ENCODE data around the gene SIRT5. TPM values are rescaled to one million over a fixed set of nuclear protein-coding genes. Genes with fewer than 3 reads are reported as not detected.

SIRT5 gene
- total RNA-seq, 1 experiment from 2014 or later = 13.8 TPM

- no peak for ATAC-seq
- no peaks in the 10 kb centered on the region for H3K79me2 ChIP-seq (ENCODE audit: insufficient read depth, low read length)
- no peaks in the 10 kb centered on the region for H3K9me2 ChIP-seq (ENCODE audit: insufficient read depth)
- H2AFZ ChIP-seq (ENCODE audit: low read depth, low read length, poor library complexity, severe bottlenecking) = no peak overlapping the region
- DNase-seq (ENCODE audit: low read depth, low spot score) = no peak
- BruUV-seq (replicated peaks) = no TSS peak
- H3K4me2 ChIP-seq (ENCODE audit: low read length) = no peak overlapping the region
- H3K27me3 ChIP-seq (ENCODE audit: insufficient read depth, low read length) = no peaks in the 10 kb centered on the region
- RAD21 ChIA-PET (ENCODE audit: low non-redundant PET in 1 of 2, low total read pairs in 2 of 2, uncharacterized antibody in 2 of 2, unreplicated experiment in 2 of 2) = no interaction called here
- TF ChIP-seq CEBPB (IDR thresholded peaks at IDR 0.05; ENCODE audit: low read depth) (no peak), EZH2 (IDR thresholded peaks at IDR 0.05) (no peak), CTCF (IDR thresholded peaks at IDR 0.05 in 2 of 3, conservative IDR thresholded peaks at IDR 0.05 in 1 of 3; ENCODE audit: borderline replicate concordance in 1 of 3, insufficient read depth in 1 of 3, low read depth in 2 of 3, low read length in 2 of 3) (no peak), TCF7L2 (IDR thresholded peaks at IDR 0.05; ENCODE audit: borderline replicate concordance, extremely low read depth, insufficient read depth, insufficient read length) (no peak)
- intact Hi-C loops (cut with micrococcal nuclease) = no loop called here
- POLR2A ChIA-PET = no interaction called here
- no peak overlapping the region for H3K27ac ChIP-seq (ENCODE audit: low read depth, low read length)
- H3K36me3 ChIP-seq (ENCODE audit: control insufficient read depth in 1 of 2, insufficient read depth in 2 of 2, low read length in 2 of 2) = no peaks in the 10 kb centered on the region; a peak in 1 of 4 replicates
- no peaks in the 10 kb centered on the region for H4K20me1 ChIP-seq (ENCODE audit: insufficient read depth)
- no peaks in the 10 kb centered on the region for H3K9me3 ChIP-seq (ENCODE audit: control insufficient read depth in 1 of 2, insufficient read depth in 1 of 2, low read depth in 1 of 2, low read length in 2 of 2)
- H3K4me3 ChIP-seq (replicated peaks in 1 of 2; ENCODE audit: low read depth in 1 of 2, low read length in 2 of 2) = no peak overlapping the region
- no peaks in the 10 kb centered on the region for H3K4me1 ChIP-seq (ENCODE audit: control insufficient read depth in 1 of 2, insufficient read depth in 2 of 2, low read length in 2 of 2)
- CTCF ChIA-PET = no interaction called here
- H3K9ac ChIP-seq (ENCODE audit: low read length) = no peak overlapping the region
These were observed 25.6 kb downstream of the SIRT5 start for GRCh38 chr6:13600036-13600435.

GRCh38 chr6:13604135-13604534 is 29.7 kb downstream of the SIRT5 start:
- Histone ChIP-seq H3K27me3 (ENCODE audit: insufficient read depth, low read length) (no peaks in the 10 kb centered on the region), H3K9ac (ENCODE audit: low read length) (no peak overlapping the region), H3K36me3 (ENCODE audit: control insufficient read depth in 1 of 2, insufficient read depth in 2 of 2, low read length in 2 of 2) (no peaks in the 10 kb centered on the region), H3K4me2 (ENCODE audit: low read length) (no peak overlapping the region), H3K27ac (ENCODE audit: low read depth, low read length) (no peak overlapping the region), H3K4me1 (ENCODE audit: control insufficient read depth in 1 of 2, insufficient read depth in 2 of 2, low read length in 2 of 2) (no peaks in the 10 kb centered on the region), H2AFZ (ENCODE audit: low read depth, low read length, poor library complexity, severe bottlenecking) (no peak overlapping the region), H3K9me2 (ENCODE audit: insufficient read depth) (no peaks in the 10 kb centered on the region), H3K79me2 (ENCODE audit: insufficient read depth, low read length) (no peaks in the 10 kb centered on the region), H4K20me1 (ENCODE audit: insufficient read depth) (no peaks in the 10 kb centered on the region), H3K9me3 (ENCODE audit: control insufficient read depth in 1 of 2, insufficient read depth in 1 of 2, low read depth in 1 of 2, low read length in 2 of 2) (no peaks in the 10 kb centered on the region), H3K4me3 (replicated peaks in 1 of 2; ENCODE audit: low read depth in 1 of 2, low read length in 2 of 2) (no peak overlapping the region)
- ChIA-PET RAD21 (ENCODE audit: low non-redundant PET in 1 of 2, low total read pairs in 2 of 2, uncharacterized antibody in 2 of 2, unreplicated experiment in 2 of 2) (no interaction called here), POLR2A (no interaction called here), CTCF (interaction anchor here (1.2 kb wide), 1 partner anchor 30 kb away, joined by 4 read pairs; the partner anchor contains the start of gene SIRT5)
- ATAC-seq (no peak), DNase-seq (ENCODE audit: low read depth, low spot score) (no peak)
- BruUV-seq (replicated peaks) = no TSS peak
- intact Hi-C loops (cut with micrococcal nuclease) = no loop called here
- TF ChIP-seq MAX (IDR thresholded peaks at IDR 0.05) = no peak
- TF ChIP-seq TCF7L2 (IDR thresholded peaks at IDR 0.05; ENCODE audit: borderline replicate concordance, extremely low read depth, insufficient read depth, insufficient read length) = no peak
- TF ChIP-seq, protein P1, sequence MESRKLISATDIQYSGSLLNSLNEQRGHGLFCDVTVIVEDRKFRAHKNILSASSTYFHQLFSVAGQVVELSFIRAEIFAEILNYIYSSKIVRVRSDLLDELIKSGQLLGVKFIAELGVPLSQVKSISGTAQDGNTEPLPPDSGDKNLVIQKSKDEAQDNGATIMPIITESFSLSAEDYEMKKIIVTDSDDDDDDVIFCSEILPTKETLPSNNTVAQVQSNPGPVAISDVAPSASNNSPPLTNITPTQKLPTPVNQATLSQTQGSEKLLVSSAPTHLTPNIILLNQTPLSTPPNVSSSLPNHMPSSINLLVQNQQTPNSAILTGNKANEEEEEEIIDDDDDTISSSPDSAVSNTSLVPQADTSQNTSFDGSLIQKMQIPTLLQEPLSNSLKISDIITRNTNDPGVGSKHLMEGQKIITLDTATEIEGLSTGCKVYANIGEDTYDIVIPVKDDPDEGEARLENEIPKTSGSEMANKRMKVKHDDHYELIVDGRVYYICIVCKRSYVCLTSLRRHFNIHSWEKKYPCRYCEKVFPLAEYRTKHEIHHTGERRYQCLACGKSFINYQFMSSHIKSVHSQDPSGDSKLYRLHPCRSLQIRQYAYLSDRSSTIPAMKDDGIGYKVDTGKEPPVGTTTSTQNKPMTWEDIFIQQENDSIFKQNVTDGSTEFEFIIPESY (IDR thresholded peaks at IDR 0.05; ENCODE audit: extremely low read depth, insufficient replicate concordance, low read length) = no peak
- no peak for TF ChIP-seq CTCF (IDR thresholded peaks at IDR 0.05 in 2 of 3, conservative IDR thresholded peaks at IDR 0.05 in 1 of 3; ENCODE audit: borderline replicate concordance in 1 of 3, insufficient read depth in 1 of 3, low read depth in 2 of 3, low read length in 2 of 3)
- TF ChIP-seq ELF1 (IDR thresholded peaks at IDR 0.05; ENCODE audit: borderline replicate concordance, low read depth) = no peak
- no peak for TF ChIP-seq ZNF274 (IDR thresholded peaks at IDR 0.05; ENCODE audit: low read depth, low read length)
